HS-5 (cell line): ENCODE results near the gene SLC22A1.
"Not testable (repeated sequence)": the region's sequence is repeated elsewhere in the genome, so short reads cannot be mapped to it uniquely, and the experiment has no call there.

Experiments used
- DNase-seq: peaks from one replicate; pipeline ENCODE4 v3.0.0-alpha.2; 2012; ENCODE audit warnings: low read depth

Gene SLC22A1

GRCh38 chr6:160124007-160124406 is 2.4 kb downstream of the SLC22A1 start:
- DNase-seq = no peak

DNA sequence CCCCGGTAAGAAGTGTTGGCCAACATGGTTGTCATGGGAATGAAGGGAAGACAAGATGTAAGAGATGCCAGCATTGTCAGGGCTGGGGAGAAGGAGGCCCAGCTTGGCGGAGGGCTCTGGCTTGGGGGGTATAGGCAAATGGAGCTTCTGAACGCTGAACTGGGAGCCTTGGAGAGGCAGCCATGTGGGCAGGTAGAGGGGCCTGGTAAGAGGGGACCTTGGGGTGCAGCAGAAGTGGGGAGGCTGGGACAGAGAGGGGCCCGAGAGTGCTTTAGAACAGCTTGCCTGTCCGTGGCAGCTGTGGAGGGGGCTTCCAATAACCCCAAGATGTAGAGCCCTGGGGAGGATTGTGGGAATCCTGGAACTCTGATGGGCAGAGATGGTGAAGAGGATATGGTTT is 3.0 kb downstream of the SLC22A1 start:
- DNase-seq = no peak

GRCh38 chr6:160125105-160125504 is 3.5 kb downstream of the SLC22A1 start:
- DNase-seq = not testable (repeated sequence)

- no peak for DNase-seq
These were observed 5.9 kb downstream of the SLC22A1 start for GRCh38 chr6:160127270-160128124.

- no peak for DNase-seq
These were observed 6.6 kb downstream of the SLC22A1 start for GRCh38 chr6:160128125-160128683.

- no peak for DNase-seq
These were observed 7.4 kb downstream of the SLC22A1 start for GRCh38 chr6:160128879-160129516.

- no peak for DNase-seq
These were observed 8.4 kb downstream of the SLC22A1 start for GRCh38 chr6:160129881-160130615.

GRCh38 chr6:160130729-160131484 is 9.3 kb downstream of the SLC22A1 start:
- DNase-seq = no peak

DNA sequence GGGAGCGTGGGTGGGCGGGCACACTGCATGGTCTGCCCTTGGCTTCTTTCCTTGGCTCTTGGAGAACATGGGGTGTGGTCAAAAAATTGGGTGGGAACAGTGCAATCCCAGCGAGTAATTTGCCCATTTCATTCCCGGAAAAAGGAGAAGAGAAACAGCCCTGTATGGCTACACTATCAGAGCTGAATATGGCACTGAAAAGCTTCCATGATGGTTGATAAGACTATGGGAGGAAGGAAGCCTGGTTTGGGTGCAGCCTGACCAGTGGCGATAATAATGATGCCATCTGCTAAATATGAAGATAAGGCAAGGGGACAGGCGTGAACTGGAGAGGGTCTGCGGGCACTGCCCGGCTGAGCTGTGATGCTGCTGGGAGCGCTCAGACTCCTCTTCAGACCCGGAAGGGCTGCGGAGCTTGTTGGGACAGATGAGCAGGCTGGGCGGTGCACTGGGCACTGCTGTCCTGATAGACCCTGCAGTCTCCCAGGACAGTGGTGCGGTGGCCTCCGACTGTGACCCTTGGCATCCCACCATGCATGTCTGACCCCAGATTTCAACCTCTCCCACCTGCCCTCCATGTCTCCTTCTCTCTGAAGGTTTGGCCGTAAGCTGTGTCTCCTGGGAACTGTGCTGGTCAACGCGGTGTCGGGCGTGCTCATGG is 10.2 kb downstream of the SLC22A1 start:
- DNase-seq = no peak

- DNase-seq = no peak
These were observed 10.7 kb downstream of the SLC22A1 start for GRCh38 chr6:160132297-160132637.

GRCh38 chr6:160132776-160133338 is 11.2 kb downstream of the SLC22A1 start:
- no peak for DNase-seq

DNA sequence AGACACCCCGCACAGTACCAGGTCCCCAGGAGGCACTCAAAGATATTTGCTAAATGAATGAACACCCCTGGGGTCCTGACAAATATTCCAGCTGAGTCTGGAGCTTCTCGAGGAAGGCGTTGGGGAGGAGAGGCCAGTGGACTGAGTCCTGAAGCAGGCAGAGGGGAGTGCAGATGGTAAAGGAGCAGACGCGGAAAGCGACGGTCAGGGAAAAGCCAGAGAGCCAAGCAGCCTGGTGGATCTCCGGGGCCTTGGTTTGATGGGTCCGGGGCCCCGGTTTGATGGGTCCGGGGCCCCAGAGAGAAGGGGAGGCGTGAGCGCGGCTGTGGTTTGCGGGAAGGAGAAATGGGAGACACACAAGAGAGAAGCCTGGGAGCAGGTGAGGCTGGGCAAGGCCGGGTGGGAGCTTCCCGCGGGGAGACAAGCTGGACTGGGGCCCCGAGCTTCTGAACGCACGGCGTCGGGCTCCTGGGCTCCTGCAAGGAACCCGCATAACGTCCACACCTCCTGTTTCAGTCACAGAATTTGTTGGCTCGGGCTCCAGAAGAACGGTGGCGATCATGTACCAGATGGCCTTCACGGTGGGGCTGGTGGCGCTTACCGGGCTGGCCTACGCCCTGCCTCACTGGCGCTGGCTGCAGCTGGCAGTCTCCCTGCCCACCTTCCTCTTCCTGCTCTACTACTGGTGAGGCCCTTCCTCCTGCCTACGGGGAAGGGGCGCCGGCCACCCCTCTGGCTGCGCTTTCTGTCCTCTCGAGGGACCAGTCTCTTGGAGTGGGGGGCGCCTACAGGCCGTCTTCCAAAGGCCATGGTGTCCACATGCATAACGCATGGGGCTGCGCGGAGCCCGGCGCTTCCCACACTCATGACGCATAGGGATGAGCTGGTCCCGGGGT is 12.1 kb downstream of the SLC22A1 start:
- DNase-seq = no peak

GRCh38 chr6:160134337-160134751 is 12.7 kb downstream of the SLC22A1 start:
- not testable (repeated sequence) for DNase-seq

DNA sequence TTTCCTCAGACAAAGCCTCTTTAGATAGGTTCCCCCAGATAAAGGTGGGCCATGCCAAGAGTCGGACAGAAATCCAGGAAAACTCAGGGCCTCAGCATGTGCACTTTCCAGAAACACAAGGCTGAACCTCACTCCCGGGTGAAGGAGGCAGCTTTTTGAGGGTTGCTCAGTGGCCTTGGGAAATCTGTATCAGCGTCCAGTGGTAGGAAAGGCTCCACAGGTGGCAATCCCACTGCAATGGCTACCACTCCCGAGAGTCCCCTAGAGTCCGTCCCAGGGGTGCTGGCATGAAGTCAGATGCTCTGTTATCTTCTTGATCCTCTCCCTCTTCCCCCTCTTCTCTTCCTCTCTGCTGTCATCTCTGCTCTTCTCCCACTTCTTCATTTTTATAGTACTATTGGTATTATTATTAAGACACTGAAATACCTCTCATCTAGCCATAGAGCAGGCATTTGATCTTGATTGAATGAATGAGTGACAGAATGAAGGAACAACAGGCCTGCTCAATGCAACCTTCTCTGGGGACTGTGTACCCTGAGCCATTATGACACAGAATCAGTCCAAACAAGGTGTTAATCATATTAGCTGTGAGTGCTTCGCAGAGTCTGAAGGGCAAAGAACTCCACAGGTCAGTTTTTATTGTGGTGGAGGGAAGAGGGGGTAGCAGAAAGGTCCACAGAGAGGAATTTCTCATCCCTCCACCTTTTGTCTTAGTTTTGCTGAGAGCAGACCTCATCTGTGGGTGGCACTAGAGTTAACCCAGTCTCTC is 13.3 kb downstream of the SLC22A1 start:
- no peak for DNase-seq

DNA sequence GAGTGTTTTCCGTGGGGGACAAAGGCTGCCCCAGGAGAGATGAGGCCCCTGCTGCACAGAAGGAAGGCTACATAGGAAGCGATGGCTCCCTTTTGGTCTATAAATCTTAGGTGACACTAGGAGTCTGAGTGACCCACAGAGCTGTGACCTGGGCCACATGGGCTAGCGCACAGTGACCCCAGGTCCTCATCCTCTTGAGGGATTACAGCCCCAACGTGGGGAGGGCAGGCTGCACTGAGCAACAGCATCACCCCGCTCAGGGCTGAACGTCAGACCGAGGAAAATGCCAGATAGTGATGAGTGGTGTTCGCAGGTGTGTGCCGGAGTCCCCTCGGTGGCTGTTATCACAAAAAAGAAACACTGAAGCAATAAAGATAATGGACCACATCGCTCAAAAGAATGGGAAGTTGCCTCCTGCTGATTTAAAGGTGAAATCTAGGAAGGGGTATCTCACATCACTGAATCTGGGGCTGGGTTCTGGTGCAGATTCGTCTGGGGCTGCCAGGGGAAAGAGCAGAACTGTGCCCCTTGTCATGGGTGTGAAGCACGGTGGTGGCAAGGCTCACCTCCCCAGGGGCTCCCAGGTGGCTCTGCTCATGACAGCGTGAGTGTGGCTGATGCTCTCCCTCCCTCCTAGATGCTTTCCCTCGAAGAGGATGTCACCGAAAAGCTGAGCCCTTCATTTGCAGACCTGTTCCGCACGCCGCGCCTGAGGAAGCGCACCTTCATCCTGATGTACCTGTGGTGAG is 14.5 kb downstream of the SLC22A1 start:
- DNase-seq = no peak

DNA sequence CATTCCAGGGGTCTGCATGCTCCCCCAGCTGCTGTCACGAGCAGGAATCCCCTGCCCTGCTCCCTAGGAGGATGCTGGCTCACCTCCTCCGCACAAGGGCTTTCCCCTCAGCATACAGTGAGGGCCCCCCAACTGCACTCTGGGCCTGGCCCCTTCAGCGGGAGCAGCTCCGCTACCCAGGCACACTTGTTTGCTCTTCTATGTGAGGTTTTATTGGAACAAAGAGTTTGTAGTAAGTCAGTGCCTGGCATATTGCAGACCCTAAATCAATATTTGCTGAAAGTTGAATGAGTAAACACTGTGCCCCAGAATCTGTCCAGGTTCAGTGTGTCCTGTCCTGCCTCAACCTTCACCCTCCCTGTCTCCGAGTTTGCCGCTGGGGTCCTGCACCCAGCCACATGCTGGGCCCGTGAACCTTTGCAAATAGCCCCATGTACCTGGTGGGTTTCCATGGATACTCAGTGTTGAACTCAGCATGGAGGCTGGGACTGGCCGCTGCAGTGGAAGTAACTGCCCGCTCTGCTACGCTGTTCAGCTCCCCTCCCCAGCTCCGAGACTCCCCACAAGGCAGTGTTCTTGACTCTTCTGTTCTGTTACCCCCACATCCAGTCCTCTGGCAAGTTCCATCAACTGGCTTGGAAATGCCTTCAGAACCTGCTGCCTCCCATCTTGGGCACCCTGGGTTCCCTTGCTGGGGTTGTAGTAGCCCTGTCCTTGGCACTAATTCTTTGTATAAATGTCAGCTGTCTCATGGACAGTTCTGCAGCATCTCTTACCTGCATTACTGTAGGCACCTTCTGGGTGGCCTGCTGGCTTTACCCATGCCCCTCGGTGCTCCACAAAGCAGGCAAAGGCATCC is 15.7 kb downstream of the SLC22A1 start:
- DNase-seq = no peak
